Gastrocnemius medialis (tissue), 4 donors: Measurements from ENCODE around the gene ANKH.

ENCODE experiments used
- CTCF ChIP-seq, 5 experiments: fragments of 450-650 bp in 3 of 5; fragments of 200-600 bp in 2 of 5; sonication (generic) in 2 of 5; IDR thresholded peaks in 4 of 5; conservative IDR thresholded peaks in 1 of 5; 1 replicate in 4 of 5; 2 replicates in 1 of 5; pipeline ENCODE4 v1.5.1; 2016 to 2019; ENCODE audit warnings: antibody characterized with exemption in 5 of 5, mild to moderate bottlenecking in 3 of 5, moderate library complexity in 3 of 5
- POLR2A ChIP-seq, 2 donors: fragments of 450-650 bp; IDR thresholded peaks; one replicate each; pipeline ENCODE4 v1.6.1; 2017; ENCODE audit warnings: antibody characterized with exemption in 2 of 2, mild to moderate bottlenecking in 2 of 2, moderate library complexity in 2 of 2

DNA sequence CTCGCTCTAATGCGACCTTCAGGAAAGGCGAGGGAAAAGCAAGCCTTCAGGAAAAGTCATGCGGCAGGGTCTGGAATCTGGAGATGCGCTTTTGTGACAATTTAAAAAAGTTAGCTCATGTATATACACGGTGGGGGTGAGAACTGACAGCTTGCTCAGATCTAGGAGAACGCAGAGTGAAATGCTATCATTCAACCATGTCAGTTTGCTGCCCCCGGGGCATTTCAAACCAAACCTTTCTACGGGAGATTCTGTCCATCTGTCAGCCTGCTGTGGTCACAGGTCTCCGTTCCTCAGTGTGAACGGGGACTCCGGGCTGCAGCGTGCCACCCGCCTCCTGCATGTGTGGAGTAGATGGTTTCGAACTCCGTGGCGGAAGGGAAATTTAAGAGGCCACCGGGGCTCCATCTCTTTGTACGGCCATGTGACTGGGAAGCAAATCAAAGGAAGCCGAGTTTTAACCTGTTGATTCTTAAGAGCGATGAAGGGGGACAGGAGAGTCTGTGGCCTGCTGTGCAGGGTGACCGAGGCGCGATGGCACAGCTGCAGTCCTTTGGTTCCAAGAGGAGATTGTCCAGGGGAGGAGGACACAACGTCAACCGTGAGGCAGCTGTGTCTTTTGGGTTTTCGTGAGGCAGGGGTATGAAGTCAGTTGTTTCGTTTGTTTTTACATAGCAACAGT lies 161.1 kb downstream of the ANKH start:
- no peak for TF ChIP-seq CTCF (IDR thresholded peaks at IDR 0.05 in 4 of 5, conservative IDR thresholded peaks at IDR 0.05 in 1 of 5)
- TF ChIP-seq POLR2A (IDR thresholded peaks at IDR 0.05), result no peak
